HG03280 (cell line): ENCODE data around the gene BTN1A1.
"Not testable (repeated sequence)": the region's sequence is repeated elsewhere in the genome, so short reads cannot be mapped to it uniquely, and the experiment has no call there.

ENCODE experiments used
- ATAC-seq: cut with Tn5 transposase; IDR thresholded peaks from one replicate; pipeline ENCODE4 v1.9.1; 2021; ENCODE audit warnings: mild to moderate bottlenecking, moderate library complexity; ENCODE audit not compliant: unreplicated experiment

The BTN1A1 gene, protein sequence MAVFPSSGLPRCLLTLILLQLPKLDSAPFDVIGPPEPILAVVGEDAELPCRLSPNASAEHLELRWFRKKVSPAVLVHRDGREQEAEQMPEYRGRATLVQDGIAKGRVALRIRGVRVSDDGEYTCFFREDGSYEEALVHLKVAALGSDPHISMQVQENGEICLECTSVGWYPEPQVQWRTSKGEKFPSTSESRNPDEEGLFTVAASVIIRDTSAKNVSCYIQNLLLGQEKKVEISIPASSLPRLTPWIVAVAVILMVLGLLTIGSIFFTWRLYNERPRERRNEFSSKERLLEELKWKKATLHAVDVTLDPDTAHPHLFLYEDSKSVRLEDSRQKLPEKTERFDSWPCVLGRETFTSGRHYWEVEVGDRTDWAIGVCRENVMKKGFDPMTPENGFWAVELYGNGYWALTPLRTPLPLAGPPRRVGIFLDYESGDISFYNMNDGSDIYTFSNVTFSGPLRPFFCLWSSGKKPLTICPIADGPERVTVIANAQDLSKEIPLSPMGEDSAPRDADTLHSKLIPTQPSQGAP

GRCh38 chr6:26500102-26500501 lies at the start of gene BTN1A1:
Gene BTN1A1, plus strand, starts transcription at chr6:26500303. Its CDS starts 984 bp downstream, at chr6:26501287.
- ATAC-seq, result no peak

DNA sequence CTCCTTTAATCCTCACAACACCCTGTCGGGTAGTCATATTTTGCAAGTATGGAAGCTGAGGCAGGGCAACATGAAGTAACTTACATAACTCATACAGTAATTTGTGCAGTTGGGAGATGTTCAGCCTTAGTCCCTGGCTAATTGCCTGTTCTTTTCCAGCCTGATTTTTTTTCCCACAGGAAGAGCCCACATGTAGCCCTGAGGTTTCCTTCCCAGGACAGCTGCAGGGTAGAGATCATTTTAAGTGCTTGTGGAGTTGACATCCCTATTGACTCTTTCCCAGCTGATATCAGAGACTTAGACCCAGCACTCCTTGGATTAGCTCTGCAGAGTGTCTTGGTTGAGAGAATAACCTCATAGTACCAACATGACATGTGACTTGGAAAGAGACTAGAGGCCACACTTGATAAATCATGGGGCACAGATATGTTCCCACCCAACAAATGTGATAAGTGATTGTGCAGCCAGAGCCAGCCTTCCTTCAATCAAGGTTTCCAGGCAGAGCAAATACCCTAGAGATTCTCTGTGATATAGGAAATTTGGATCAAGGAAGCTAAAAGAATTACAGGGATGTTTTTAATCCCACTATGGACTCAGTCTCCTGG lies 47.4 kb upstream of the BTN1A1 start:
- no peak for ATAC-seq

DNA sequence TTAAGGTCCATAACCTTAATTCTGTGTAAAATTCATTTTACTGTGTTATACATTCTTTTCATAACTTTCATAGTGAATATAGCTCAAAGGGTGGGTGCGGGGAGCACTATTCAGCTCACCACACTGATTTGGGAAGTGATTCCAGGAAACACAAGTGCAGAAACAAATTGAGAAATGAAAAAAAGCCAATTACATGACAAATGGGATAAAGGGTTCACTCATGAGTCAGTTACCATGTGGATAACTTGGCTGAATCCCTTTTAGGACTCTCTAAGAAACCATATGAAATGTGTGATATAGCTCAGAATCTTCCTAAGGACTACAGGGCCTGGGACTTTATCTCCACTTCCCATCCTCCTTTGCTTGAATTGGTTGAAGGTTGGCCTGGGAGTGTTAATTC lies 45.5 kb upstream of the BTN1A1 start:
- no peak for ATAC-seq

DNA sequence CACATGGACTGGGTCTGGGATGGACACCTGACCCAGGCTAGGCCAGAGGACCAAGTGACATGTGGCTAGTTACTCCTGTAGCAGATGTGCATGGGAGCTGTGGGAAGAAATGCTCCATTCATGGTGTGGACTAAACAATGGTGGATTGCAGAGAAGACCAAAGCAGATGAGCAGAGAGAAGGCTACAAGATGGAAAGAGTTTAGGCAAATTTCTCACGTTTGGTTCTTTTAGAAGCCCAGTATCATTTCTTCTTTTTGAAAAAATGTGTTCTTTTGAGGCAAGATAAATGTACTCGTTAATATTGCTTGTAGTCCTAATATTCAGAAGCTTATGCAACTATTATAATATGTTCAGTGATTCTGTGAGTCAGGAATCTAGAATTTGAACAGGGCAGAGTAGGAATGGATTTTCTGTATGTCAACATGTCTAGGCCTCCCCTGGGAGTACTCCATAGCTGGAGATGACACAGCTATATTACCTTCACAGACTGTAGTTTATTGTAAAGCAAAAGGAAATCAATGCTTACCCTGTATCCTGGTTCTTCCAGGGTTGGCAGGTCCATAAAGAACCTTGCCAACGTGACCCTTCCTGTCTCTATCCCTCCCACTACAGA lies 44.6 kb upstream of the BTN1A1 start:
- no peak for ATAC-seq

- peak; percentile 13 for ATAC-seq
These were observed 42.8 kb upstream of the BTN1A1 start for GRCh38 chr6:26457264-26457805.

- peak; percentile 97 for ATAC-seq
These were observed 42.1 kb upstream of the BTN1A1 start, which contains the start of gene BTN2A1 for GRCh38 chr6:26457806-26458688. Gene BTN2A1, plus strand, starts transcription at chr6:26457955. Its CDS starts 682 bp downstream, at chr6:26458637.

DNA sequence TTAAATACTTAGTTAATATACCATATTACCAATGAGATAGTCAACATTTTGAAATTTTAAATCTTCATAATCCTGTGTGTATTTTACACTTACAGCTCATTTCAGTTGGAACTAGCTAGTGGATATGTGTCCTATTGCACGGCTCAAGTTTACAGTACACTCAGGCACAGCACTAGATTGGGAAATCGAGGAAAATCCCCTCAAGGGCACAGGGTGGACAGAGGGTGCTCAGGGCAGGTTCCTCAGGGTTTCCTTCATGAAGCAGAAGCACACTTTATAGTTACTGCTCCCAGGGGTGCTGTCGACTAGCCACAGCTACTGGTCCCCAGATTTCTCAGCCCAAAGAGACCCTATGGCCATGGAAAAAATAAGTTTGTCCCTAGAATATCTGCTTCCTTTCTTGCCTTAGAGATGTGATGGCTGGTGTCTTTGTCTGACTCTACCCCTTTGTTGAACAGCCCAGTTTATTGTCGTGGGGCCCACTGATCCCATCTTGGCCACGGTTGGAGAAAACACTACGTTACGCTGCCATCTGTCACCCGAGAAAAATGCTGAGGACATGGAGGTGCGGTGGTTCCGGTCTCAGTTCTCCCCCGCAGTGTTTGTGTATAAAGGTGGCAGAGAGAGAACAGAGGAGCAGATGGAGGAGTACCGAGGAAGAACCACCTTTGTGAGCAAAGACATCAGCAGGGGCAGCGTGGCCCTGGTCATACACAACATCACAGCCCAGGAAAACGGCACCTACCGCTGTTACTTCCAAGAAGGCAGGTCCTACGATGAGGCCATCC lies 40.9 kb upstream of the BTN1A1 start:
- ATAC-seq, result no peak

DNA sequence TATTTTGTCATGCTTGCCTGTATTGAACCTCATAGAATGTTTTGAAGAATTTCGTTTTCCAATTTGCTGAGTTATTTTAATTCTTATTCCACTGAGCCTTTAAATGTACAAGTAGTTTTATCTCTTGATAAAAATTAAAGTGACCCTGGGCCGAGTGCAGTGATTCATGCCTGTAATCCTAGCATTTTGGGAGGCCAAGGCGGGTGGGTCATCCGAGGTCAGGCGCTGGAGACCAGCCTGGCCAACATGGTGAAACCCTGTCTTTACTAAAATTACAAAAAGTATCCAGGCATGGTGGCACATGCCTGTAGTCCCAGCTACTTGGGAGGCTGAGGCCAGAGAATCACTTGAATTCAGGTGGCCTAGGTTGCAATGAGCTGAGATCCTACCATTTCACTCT lies 38.8 kb upstream of the BTN1A1 start:
- not testable (repeated sequence) for ATAC-seq

GRCh38 chr6:26464014-26464413 lies 36.1 kb upstream of the BTN1A1 start:
- no peak for ATAC-seq

DNA sequence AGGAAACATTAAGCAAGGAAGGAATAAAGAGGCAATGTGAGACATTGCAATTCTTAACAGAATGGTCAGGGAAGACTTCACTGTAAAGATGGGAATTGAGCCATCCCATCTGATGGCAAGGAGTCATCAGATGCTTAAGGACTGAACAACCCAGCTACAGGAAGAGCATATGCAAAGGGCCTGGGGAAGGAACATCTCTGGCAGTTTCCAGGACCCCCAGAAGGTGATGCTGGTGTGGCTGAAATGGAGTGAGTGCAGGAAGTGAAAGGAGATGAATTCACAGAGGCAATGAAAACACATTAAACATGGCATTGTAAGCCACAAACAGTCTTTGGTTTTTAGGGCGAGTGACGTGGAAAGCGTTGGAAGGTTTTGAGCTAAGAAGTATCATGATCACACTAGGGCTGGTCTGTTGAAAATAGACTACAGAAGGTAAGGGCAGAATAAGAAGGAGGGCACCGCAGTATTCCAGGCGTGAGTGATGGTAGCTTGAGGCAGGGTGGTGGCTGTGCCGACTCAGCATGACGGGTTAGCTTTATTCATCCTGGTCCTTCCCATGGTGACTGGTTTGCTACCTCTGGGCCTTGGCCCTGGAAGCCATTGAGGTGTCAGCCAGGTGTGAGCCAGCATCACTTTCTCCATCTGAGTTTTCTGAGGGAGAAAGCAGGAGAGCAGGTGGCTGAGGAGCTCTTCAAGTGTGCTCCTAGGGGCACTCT lies 35.5 kb upstream of the BTN1A1 start:
- no peak for ATAC-seq

GRCh38 chr6:26465776-26466175 lies 34.3 kb upstream of the BTN1A1 start:
- ATAC-seq, result no peak

DNA sequence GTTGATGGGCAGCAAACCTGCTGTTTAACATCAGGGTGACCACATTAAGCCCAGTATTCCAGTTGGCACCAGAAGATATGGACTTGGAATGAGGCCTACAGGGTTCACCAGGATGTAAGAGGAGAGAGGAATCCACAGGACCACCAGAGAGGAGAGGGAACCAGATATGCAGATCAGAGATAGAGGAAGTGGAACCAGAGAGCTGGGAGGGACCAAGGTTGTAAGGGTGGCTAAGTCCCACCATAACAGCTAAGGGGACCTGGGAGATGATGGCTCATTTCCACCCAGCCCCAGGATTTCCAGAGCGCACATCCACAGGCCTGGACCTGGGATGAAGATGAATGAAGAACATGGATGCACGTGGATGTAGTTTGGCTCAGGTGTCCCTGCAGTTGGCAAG lies 31.3 kb upstream of the BTN1A1 start:
- ATAC-seq, result no peak

- ATAC-seq, result no peak
These were observed 29.5 kb upstream of the BTN1A1 start for GRCh38 chr6:26470643-26471042.

DNA sequence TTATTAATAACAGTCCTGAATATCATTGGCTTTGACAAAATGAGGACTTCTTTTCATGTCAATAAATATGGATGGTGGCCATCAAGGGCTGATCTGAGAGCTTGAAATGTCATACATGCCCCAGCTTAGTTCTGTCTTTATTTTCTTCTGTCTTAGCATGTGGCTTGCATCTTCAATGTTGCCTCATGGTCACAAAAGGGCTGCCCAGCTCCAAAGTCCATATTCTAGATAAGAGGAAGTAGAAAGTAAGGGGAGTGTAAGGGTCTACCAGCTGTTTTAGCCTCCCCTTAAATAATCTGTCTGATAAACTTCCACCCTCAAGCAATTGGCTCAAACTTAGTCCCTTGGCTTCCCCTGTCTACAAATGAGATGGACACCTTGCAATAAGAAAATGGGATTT lies 28.1 kb upstream of the BTN1A1 start:
- ATAC-seq, result no peak

DNA sequence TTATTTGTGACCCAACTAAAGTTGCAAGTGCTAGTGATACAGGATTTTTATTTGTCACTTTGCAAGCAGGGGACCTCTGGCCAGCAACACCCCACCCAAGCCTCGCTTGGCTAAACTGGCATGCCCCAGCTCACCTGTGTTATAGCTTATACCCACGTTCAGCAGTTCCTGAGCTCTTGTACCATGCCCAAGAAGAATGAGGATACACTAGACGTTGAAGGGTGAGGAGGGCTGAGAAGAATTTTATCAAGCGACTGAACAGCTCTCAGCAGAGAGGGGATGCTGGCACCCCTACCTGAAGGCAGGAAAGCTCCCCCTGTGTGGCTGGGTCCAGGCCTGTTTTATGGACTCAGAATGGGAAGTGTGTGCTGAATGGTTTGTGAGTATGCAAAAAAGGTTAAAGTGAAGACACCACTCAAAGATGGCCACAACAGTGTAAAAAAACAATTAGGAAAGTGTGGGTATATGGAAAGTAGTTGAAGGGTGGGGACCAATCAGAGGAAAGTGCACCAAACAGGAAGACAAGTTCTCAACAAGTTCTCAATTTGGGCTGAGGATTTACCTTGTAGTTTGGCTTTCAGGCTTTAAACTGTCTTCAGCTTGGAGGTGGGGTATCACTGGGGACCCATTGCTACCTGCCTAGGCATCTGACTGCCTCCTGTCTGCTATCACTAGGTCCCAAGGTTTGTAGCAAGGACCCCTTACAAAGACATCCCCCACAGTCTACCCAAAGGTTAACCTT lies 27.4 kb upstream of the BTN1A1 start:
- ATAC-seq, result no peak

GRCh38 chr6:26473429-26473757 lies 26.7 kb upstream of the BTN1A1 start:
- ATAC-seq, result no peak

DNA sequence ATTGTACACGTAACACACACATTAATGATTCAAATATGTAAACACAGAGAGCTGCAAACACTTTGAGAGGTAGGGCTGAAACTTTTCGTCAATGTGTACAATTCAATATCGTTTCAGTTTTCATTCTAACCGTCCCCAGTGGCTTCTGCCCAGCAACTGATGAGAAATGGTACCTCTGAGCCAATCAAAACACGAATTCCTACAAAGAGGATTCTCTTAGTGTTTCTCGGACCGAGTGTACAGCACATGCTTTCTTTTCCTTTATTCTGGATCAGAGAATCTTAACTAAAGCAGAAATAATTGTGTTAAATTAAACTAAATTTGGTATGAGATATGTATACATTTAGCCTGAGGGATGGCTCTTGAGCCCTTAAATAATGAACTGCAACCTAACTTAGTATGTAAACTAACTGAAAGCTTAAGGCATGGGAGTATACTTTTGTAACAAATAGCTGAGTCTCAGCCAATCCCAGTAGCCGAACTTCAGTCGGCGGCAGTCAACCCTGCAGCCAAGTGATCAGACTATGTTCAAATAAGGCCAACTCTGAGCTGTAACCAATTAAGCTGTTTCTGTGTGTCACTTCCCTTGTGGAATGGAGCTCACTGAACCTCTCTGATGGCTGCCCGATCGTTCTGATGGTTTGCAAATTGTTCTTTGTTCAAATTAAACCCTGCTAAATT lies 26.2 kb upstream of the BTN1A1 start:
- peak; percentile 94 for ATAC-seq

DNA sequence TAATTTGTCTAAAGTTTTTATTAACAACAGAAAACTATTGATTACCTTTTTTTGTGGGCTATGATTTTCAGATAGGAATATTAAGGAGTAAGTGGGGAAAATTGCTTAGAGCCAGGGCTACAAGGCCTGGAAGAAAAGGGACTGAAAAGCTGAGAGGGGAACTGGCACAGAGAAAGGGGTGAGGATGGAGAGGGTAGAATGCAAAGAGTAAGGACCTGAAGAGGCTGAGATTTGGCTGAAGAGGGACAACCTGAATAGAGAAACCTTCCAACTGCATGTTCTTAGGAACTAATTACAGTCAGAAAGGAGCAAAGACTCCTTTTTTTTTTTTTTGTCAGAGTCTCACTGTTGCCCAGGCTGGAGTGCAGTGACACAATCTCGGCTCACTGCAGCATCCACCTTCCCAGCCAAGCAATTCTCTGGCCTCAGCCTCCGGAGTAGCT lies 25.6 kb upstream of the BTN1A1 start:
- no peak for ATAC-seq
